BJ (cell line): ENCODE measurements around the gene SIN3B. TPM values are rescaled to one million over a fixed set of nuclear protein-coding genes. Genes with fewer than 3 reads are reported as not detected.

Experiments used
- CTCF ChIA-PET: fragments of 350-600 bp; formaldehyde crosslinking; extraction: SDS; loops from one replicate; lab custom pipeline; 2021; ENCODE audit warnings: antibody characterized with exemption, inconsistent platforms; lab: Yijun Ruan, JAX
- POLR2A ChIA-PET: fragments of 300-600 bp; sonication (Branson Sonifier 250); formaldehyde crosslinking; extraction: SDS; loops from one replicate; lab custom pipeline; 2021; ENCODE audit warnings: antibody characterized with exemption; lab: Charles Lee
- DNase-seq: peaks from one replicate; pipeline ENCODE4 v3.0.0-alpha.2; 2011; ENCODE audit warnings: low read depth
- H3K27me3 ChIP-seq: 2 replicates; pipeline ENCODE4 v1.6.0; 2011; ENCODE audit warnings: low read length; ENCODE audit not compliant: control insufficient read depth, insufficient read depth
- H3K36me3 ChIP-seq: 2 replicates; pipeline ENCODE4 v1.5.1; 2011; ENCODE audit warnings: low read length; ENCODE audit not compliant: control insufficient read depth, insufficient read depth
- H3K4me3 ChIP-seq: 2 replicates; pipeline ENCODE4 v1.5.1; 2011; ENCODE audit warnings: low read depth, mild to moderate bottlenecking, control low read depth, low read length
- CTCF ChIP-seq: IDR thresholded peaks from 2 replicates; pipeline ENCODE4 v1.5.1; 2011; ENCODE audit warnings: low read depth, mild to moderate bottlenecking, control low read depth, inconsistent platforms, low read length, moderate library complexity; ENCODE audit not compliant: insufficient read depth
- polyA plus RNA-seq: library from polyadenylated mRNA; depleted of rRNA; stranded (reverse); fragments of >200 nt; gene quantifications from 2 replicates; pipeline ENCODE4 v1.2.3, GENCODE V29; 2011

Gene SIN3B
- polyA plus RNA-seq, 1 experiment: 25.5 TPM

DNA sequence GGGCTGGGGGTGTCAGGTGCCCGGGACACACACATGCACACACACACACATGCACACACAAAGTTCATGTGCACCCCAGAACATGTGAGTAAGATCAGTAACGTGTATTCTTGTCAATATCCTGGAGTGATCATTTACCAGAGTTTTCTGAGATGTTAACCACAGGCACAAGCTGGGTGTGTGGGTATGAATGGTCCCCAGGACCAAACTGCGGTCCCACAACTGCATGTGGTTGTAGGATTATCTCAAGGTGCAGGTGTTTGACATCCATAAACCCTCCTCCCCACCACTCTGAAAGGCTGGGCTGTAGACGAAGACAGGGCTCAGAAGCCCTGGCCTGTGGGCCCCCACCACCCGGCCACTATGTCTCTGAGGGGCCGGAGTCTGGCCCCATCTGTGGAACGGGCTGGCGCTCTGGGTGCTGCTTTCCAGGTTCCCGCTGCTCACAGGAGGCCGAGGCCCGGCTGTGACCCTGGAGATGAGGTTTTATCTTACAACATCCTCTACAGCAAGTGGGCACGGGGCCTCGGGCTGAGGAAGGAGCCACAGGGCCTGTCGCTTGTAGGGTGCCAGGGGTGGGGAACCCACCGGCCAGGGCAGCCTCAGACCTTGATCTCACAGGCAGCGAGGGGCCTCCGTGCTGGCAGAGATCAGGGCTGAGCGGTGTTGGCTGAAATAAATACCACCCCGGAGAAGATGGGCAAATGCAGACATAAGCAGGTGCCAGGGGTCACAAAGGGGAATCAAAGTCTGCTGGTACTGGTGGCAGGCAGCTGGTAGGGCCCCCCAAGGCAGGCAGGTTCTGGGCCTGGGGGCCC is 63.9 kb downstream of the SIN3B start:
- POLR2A ChIA-PET: no interaction called here
- TF ChIP-seq CTCF: no peak

GRCh38 chr19:16893686-16893989 is 64.4 kb downstream of the SIN3B start:
- Histone ChIP-seq H3K27me3 (0 out of 2 replicates have a peak, but pooled peaks cover 2% of the 10 kb centered on the region), H3K4me3 (no peak overlapping the region), H3K36me3 (no peaks in the 10 kb centered on the region)
- DNase-seq: no peak
- POLR2A ChIA-PET: no interaction called here
- CTCF ChIA-PET: no interaction called here
- no peak for TF ChIP-seq CTCF

More for the DNA sequence above, 63.9 kb downstream of the SIN3B start:
- H3K4me3 ChIP-seq: no peak overlapping the region
- CTCF ChIA-PET: no interaction called here
- no peak for DNase-seq
- H3K36me3 ChIP-seq: no peaks in the 10 kb centered on the region
- 0 out of 2 replicates have a peak, but pooled peaks cover 2% of the 10 kb centered on the region for H3K27me3 ChIP-seq

DNA sequence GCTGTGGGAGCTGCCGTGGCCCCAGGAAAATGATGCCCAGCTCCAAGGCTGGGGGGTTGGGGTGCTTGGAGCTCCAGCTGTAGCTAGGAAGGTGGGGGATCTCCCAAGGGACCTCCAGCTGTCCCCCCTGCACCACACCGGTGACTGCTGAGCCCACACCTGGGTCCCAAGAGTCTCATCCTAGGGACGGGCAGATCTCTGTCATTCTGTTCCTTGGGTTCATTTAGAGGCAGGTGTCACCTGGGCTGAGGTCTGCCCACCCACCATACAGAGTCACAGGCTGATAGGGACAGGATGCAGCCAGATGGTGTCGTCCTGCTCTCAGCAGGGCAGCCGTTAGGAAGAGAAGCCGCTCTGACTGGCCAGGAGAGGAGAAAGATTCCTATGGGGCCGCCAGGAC is 64.9 kb downstream of the SIN3B start:
- 0 out of 2 replicates have a peak, but pooled peaks cover 2% of the 10 kb centered on the region for H3K27me3 ChIP-seq
- ChIA-PET POLR2A (no interaction called here), CTCF (interaction anchor here (1.1 kb wide), 1 partner anchor 34 kb away, joined by 3 read pairs; no protein-coding TSS in a partner anchor)
- TF ChIP-seq CTCF: no peak
- no peak overlapping the region for H3K4me3 ChIP-seq
- H3K36me3 ChIP-seq: no peaks in the 10 kb centered on the region
- no peak for DNase-seq

DNA sequence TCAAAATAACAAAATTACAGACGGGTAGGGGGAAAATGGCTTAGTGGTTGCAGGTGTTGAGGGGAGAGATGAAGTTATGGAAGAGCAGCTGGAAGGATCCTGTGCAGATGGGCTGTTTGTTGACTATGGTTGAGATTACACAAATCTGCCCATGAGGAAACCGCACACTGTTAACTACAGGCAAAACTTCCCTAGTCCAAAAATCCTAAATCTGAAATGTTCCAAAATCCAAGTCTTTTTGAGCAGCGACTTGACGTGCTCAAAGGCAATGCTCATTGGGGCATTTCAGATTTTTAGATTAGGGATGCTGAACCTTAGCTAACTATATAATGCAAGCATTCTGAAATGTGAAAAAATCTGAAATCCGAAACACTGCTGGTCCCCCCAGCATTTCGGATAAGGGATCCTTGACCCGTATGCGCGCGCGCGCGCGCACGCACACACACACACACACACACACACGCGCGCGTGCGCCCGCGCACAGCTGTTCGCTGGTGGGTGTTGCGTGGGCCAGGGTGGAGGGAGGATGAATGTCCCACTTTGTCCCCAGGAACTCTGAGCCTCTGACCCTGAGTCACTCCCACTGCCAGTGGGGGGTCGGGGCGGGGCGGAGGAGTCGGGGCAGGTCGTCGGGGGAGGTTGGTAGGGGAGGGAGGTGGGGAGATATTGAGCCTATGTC is 66.4 kb downstream of the SIN3B start:
- DNase-seq: no peak
- Histone ChIP-seq H3K27me3 (0 out of 2 replicates have a peak, but pooled peaks cover 2% of the 10 kb centered on the region), H3K36me3 (no peaks in the 10 kb centered on the region), H3K4me3 (no peak overlapping the region)
- no peak for TF ChIP-seq CTCF
- POLR2A ChIA-PET: no interaction called here
- CTCF ChIA-PET: no interaction called here
